ENCODE measurements around the gene TRAF3IP3. TPM values are rescaled to one million over a fixed set of nuclear protein-coding genes. Genes with fewer than 3 reads are reported as not detected.

TRAF3IP3 gene
- total RNA-seq, 1 donor from 2014 or later: not detected

DNA sequence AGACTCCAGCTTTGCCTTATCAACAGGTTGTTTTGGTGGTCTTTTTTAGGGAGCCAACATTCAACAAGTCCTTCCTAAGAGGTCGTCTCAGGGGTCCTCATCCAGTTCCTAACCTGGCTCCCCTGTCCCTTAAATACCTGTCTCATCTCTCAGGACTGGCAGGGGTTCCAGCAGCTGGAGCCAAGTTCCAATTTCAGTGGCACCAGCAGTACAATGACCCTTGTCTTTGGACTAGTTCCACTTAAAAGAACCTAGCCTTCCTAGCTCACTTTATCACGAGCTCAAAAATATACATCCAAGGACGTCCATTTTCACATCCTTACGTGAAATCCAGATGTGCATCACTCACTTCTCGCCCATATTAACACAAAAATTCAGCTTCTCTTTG lies 18.7 kb upstream of the TRAF3IP3 start:
- no peaks in the 10 kb centered on the region for H3F3A ChIP-seq (ENCODE audit: low read depth)
- no peak overlapping the region for H2AFZ ChIP-seq (replicated peaks)
- no peak for DNase-seq (ENCODE audit: low spot score)
- H3K4me3 ChIP-seq: no peak overlapping the region
- no peaks in the 10 kb centered on the region for H3K79me2 ChIP-seq (ENCODE audit: low read depth)
- H3K27ac ChIP-seq: no peak overlapping the region
- peaks cover 7% of the 10 kb centered on the region for H3K27me3 ChIP-seq
- no peaks in the 10 kb centered on the region for H3K4me1 ChIP-seq
- H3K4me2 ChIP-seq: no peak overlapping the region
- TF ChIP-seq EZH2 (IDR thresholded peaks at IDR 0.05): no peak
- TF ChIP-seq, protein P1, sequence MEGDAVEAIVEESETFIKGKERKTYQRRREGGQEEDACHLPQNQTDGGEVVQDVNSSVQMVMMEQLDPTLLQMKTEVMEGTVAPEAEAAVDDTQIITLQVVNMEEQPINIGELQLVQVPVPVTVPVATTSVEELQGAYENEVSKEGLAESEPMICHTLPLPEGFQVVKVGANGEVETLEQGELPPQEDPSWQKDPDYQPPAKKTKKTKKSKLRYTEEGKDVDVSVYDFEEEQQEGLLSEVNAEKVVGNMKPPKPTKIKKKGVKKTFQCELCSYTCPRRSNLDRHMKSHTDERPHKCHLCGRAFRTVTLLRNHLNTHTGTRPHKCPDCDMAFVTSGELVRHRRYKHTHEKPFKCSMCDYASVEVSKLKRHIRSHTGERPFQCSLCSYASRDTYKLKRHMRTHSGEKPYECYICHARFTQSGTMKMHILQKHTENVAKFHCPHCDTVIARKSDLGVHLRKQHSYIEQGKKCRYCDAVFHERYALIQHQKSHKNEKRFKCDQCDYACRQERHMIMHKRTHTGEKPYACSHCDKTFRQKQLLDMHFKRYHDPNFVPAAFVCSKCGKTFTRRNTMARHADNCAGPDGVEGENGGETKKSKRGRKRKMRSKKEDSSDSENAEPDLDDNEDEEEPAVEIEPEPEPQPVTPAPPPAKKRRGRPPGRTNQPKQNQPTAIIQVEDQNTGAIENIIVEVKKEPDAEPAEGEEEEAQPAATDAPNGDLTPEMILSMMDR (IDR thresholded peaks at IDR 0.05): no peak
- no peak overlapping the region for H3K4me3 Mint-ChIP-seq
- H4K20me1 ChIP-seq (ENCODE audit: low read depth): no peaks in the 10 kb centered on the region
- no peaks in the 10 kb centered on the region for H3K36me3 Mint-ChIP-seq
- H3K27ac Mint-ChIP-seq: no peak overlapping the region
- no peak overlapping the region for H3K9ac ChIP-seq
- H3K36me3 ChIP-seq: no peaks in the 10 kb centered on the region
- no peaks in the 10 kb centered on the region for H3K9me3 ChIP-seq (ENCODE audit: low read depth)
- H3K27me3 Mint-ChIP-seq (ENCODE audit: insufficient read depth, low read depth): peaks cover 3% of the 10 kb centered on the region
- H3K9me3 Mint-ChIP-seq: no peaks in the 10 kb centered on the region
- no peaks in the 10 kb centered on the region for H3K4me1 Mint-ChIP-seq

DNA sequence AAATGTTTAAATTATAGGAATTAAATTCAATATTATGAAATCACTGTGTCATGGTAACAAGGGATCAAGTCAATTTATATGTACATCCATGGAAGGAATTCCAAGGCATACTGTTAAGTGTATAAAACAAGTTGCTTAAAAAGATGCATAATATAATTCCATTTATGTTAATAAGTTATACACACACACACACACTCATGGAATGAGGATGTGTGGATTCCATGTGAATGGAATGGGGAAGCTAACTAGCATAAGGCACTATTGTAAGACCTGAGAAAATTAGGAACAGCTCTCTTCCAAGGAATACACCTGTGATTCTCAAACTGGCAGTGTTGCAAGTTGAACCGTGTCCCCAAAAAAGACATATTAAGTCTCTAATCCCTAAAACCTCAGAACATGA lies 17.6 kb upstream of the TRAF3IP3 start:
- H3K9me3 Mint-ChIP-seq: no peaks in the 10 kb centered on the region
- no peak overlapping the region for H3K27ac Mint-ChIP-seq
- no peak overlapping the region for H3K9ac ChIP-seq
- no peaks in the 10 kb centered on the region for H3K36me3 Mint-ChIP-seq
- H3K27me3 ChIP-seq: peaks cover 7% of the 10 kb centered on the region
- H2AFZ ChIP-seq (replicated peaks): no peak overlapping the region
- no peak overlapping the region for H3K4me3 ChIP-seq
- peaks cover 3% of the 10 kb centered on the region for H3K27me3 Mint-ChIP-seq (ENCODE audit: insufficient read depth, low read depth)
- no peaks in the 10 kb centered on the region for H3F3A ChIP-seq (ENCODE audit: low read depth)
- no peaks in the 10 kb centered on the region for H3K36me3 ChIP-seq
- TF ChIP-seq EZH2 (IDR thresholded peaks at IDR 0.05) (no peak), EZH2phosphoT487 (IDR thresholded peaks at IDR 0.05) (no peak)
- TF ChIP-seq, protein P1 (IDR thresholded peaks at IDR 0.05): no peak
- H3K27ac ChIP-seq: no peak overlapping the region
- no peaks in the 10 kb centered on the region for H3K79me2 ChIP-seq (ENCODE audit: low read depth)
- no peak for DNase-seq (ENCODE audit: low spot score)
- H3K4me1 Mint-ChIP-seq: peaks cover 4% of the 10 kb centered on the region
- no peaks in the 10 kb centered on the region for H4K20me1 ChIP-seq (ENCODE audit: low read depth)
- H3K9me3 ChIP-seq (ENCODE audit: low read depth): no peaks in the 10 kb centered on the region
- H3K4me1 ChIP-seq: no peaks in the 10 kb centered on the region
- no peak overlapping the region for H3K4me3 Mint-ChIP-seq
- H3K4me2 ChIP-seq: no peak overlapping the region

DNA sequence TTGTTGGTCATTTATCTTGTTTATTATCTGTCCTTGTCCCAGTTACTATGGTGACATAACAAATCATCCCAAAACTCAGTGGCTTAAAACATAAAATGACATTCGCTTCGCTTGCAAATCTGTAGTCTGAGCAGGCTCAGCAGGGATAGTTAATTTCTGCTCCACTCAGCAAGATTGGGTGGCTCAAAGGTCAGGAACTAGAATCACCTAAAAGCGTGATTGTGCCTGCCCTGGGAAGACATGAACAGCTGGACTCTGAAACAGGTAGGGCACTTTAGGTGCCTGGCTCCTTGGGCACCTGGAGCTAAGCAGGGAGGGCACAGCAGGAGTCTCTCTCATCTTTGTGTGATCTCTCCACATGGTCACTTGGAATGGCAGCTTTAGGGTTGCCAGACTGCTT lies 14.7 kb upstream of the TRAF3IP3 start:
- H3K36me3 ChIP-seq: no peaks in the 10 kb centered on the region
- no peak overlapping the region for H3K9ac ChIP-seq
- H3K9me3 Mint-ChIP-seq: no peaks in the 10 kb centered on the region
- no peaks in the 10 kb centered on the region for H3K9me3 ChIP-seq (ENCODE audit: low read depth)
- H3K4me1 ChIP-seq: no peaks in the 10 kb centered on the region
- H3K27me3 Mint-ChIP-seq (ENCODE audit: insufficient read depth, low read depth): peaks cover 3% of the 10 kb centered on the region
- H2AFZ ChIP-seq (replicated peaks): no peak overlapping the region
- peaks cover 11% of the 10 kb centered on the region for H3K27me3 ChIP-seq
- TF ChIP-seq EZH2phosphoT487 (IDR thresholded peaks at IDR 0.05): no peak
- no peak for TF ChIP-seq EZH2 (IDR thresholded peaks at IDR 0.05)
- TF ChIP-seq, protein P1 (IDR thresholded peaks at IDR 0.05): no peak
- H3K4me1 Mint-ChIP-seq: peaks cover 9% of the 10 kb centered on the region
- H3K27ac Mint-ChIP-seq: no peak overlapping the region
- no peaks in the 10 kb centered on the region for H3K36me3 Mint-ChIP-seq
- no peak overlapping the region for H3K27ac ChIP-seq
- no peaks in the 10 kb centered on the region for H3F3A ChIP-seq (ENCODE audit: low read depth)
- H3K4me2 ChIP-seq: no peak overlapping the region
- no peak for DNase-seq (ENCODE audit: low spot score)
- no peak overlapping the region for H3K4me3 Mint-ChIP-seq
- no peaks in the 10 kb centered on the region for H3K79me2 ChIP-seq (ENCODE audit: low read depth)
- H3K4me3 ChIP-seq: no peak overlapping the region
- H4K20me1 ChIP-seq (ENCODE audit: low read depth): no peaks in the 10 kb centered on the region

DNA sequence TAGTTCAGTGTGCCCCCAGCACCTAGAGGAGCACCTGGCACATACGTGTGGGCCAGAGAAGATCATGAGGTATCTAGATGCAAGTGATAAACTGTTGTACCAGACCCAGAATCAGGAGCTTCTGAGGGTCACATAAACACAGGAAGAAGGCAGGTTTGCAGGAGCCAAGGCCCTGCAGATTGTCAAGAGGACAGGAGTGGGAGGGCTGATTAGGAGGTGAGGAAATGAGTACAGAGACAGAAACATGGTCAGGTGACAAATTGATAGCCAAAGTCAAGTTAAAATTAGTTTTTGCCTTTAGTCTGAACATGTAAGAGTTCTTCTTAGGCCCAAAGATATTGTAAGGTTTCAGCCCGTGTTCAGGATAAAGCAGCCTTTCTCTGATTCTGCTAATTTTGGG lies 14.0 kb upstream of the TRAF3IP3 start:
- Histone ChIP-seq H3K27ac (no peak overlapping the region), H3K4me2 (no peak overlapping the region), H3K27me3 (peaks cover 18% of the 10 kb centered on the region), H3K4me1 (no peaks in the 10 kb centered on the region), H3K79me2 (ENCODE audit: low read depth) (no peaks in the 10 kb centered on the region), H3K9me3 (ENCODE audit: low read depth) (no peaks in the 10 kb centered on the region), H3K4me3 (no peak overlapping the region), H3K36me3 (no peaks in the 10 kb centered on the region), H3F3A (ENCODE audit: low read depth) (no peaks in the 10 kb centered on the region), H2AFZ (replicated peaks) (no peak overlapping the region), H4K20me1 (ENCODE audit: low read depth) (no peaks in the 10 kb centered on the region), H3K9ac (no peak overlapping the region)
- TF ChIP-seq, protein P1 (IDR thresholded peaks at IDR 0.05): no peak
- TF ChIP-seq EZH2phosphoT487 (IDR thresholded peaks at IDR 0.05) (no peak), EZH2 (IDR thresholded peaks at IDR 0.05) (no peak)
- peaks cover 9% of the 10 kb centered on the region for H3K4me1 Mint-ChIP-seq
- no peak overlapping the region for H3K27ac Mint-ChIP-seq
- no peak for DNase-seq (ENCODE audit: low spot score)
- H3K4me3 Mint-ChIP-seq: no peak overlapping the region
- H3K36me3 Mint-ChIP-seq: no peaks in the 10 kb centered on the region
- no peaks in the 10 kb centered on the region for H3K9me3 Mint-ChIP-seq
- peaks cover 3% of the 10 kb centered on the region for H3K27me3 Mint-ChIP-seq (ENCODE audit: insufficient read depth, low read depth)

Measured in neural progenitor cell (in vitro differentiated cells).